Stimulated activated CD4-positive, alpha-beta T cell treated with anti-CD3 and anti-CD28 coated beads, Interleukin-12 subunit alpha, Interleukin-12 subunit beta, amount 100 ng/mL, for 48 hours (primary cell): ENCODE measurements around the gene CACNA1D.

ENCODE experiments used
- DNase-seq, 3 donors: peaks; one replicate each; pipeline ENCODE4 v3.0.0-alpha.2; 2020; ENCODE audit warnings: low read depth in 2 of 3, low spot score in 1 of 3

CACNA1D gene

GRCh38 chr3:53775834-53776251 lies 281.4 kb downstream of the CACNA1D start:
- DNase-seq: no peak

GRCh38 chr3:53776494-53777101 lies 282.2 kb downstream of the CACNA1D start:
- DNase-seq: no peak

GRCh38 chr3:53777468-53777867 lies 283.1 kb downstream of the CACNA1D start:
- no peak for DNase-seq

GRCh38 chr3:53778153-53778552 lies 283.7 kb downstream of the CACNA1D start:
- no peak for DNase-seq

- no peak for DNase-seq
These were observed 285.8 kb downstream of the CACNA1D start for GRCh38 chr3:53780171-53780570.

- no peak for DNase-seq
These were observed 286.4 kb downstream of the CACNA1D start for GRCh38 chr3:53780806-53781205.

GRCh38 chr3:53787016-53787415 lies 292.6 kb downstream of the CACNA1D start:
- DNase-seq: no peak

- DNase-seq: no peak
These were observed 293.6 kb downstream of the CACNA1D start for GRCh38 chr3:53788038-53788437.

- DNase-seq: no peak
These were observed 295.0 kb downstream of the CACNA1D start for GRCh38 chr3:53789459-53789858.

GRCh38 chr3:53790470-53790869 lies 296.1 kb downstream of the CACNA1D start:
- DNase-seq: no peak

GRCh38 chr3:53791317-53791716 lies 296.9 kb downstream of the CACNA1D start:
- no peak for DNase-seq

- DNase-seq: no peak
These were observed 298.5 kb downstream of the CACNA1D start for GRCh38 chr3:53792866-53793265.

GRCh38 chr3:53794597-53794996 lies 300.2 kb downstream of the CACNA1D start:
- DNase-seq: no peak

- no peak for DNase-seq
These were observed 300.8 kb downstream of the CACNA1D start for GRCh38 chr3:53795176-53795575.

- DNase-seq: no peak
These were observed 301.6 kb downstream of the CACNA1D start for GRCh38 chr3:53795789-53796560.

- no peak for DNase-seq
These were observed 303.7 kb downstream of the CACNA1D start for GRCh38 chr3:53798144-53798543.

- no peak for DNase-seq
These were observed 305.0 kb downstream of the CACNA1D start for GRCh38 chr3:53799338-53799865.

GRCh38 chr3:53800041-53800906 lies 305.9 kb downstream of the CACNA1D start:
- no peak for DNase-seq

- no peak for DNase-seq
These were observed 306.9 kb downstream of the CACNA1D start for GRCh38 chr3:53801319-53801718.

GRCh38 chr3:53802256-53802880 lies 308.0 kb downstream of the CACNA1D start:
- no peak for DNase-seq
